Erythroblast (primary cell): ENCODE data around the gene SDHC.

Source experiments
- GATA1 ChIP-seq: IDR thresholded peaks from 2 replicates; pipeline ENCODE4 v1.6.1; 2011; ENCODE audit warnings: low read depth, mild to moderate bottlenecking, control low read depth, low read length, moderate library complexity
- POLR2A ChIP-seq: IDR thresholded peaks from 2 replicates; pipeline ENCODE4 v1.6.1; 2011; ENCODE audit warnings: mild to moderate bottlenecking, low read length

- TF ChIP-seq POLR2A (no peak), GATA1 (no peak)
Measured at GRCh38 chr1:161407451-161407985, 93.3 kb downstream of the SDHC start.
